ENCODE data around the gene TESK2. TPM values are rescaled to one million over a fixed set of nuclear protein-coding genes. Genes with fewer than 3 reads are reported as not detected.
"Not testable (repeated sequence)": the region's sequence is repeated elsewhere in the genome, so short reads cannot be mapped to it uniquely, and the experiment has no call there.

TESK2 gene
- total and polyA plus RNA-seq, 7 donors, result 4.3 to 9.2 (median 7.1) TPM

DNA sequence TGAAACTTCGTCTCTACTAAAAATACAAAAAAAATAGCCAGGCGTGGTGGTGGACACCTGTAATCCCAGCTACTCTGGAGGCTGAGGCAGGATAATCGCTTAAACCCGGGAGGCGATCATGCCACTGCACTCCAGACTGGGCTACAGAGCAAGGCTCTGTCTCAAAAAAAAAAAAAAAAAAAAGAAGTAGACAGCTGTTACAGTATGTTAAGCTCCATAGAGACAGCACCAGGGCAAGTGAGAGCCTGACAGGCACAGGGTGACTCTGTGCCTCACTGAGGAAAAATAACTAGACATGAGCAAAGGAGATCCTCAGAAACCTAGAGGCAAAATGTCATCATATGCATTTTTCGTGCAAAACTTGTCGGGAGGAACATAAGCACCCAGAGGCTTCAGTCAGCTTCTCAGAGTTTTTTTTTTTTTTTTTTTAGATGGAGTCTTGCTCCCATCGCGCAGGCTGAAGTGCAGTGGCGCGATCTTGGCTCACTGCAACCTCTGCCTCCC, 39.7 kb upstream of the TESK2 start:
- intact Hi-C loops (cut with DNase I), result no loop called here
- Histone ChIP-seq H3K36me3 (no peaks in the 10 kb centered on the region), H3K27ac (no peak overlapping the region), H3K27me3 (no peaks in the 10 kb centered on the region), H3K4me1 (no peaks in the 10 kb centered on the region), H3K9me3 (no peaks in the 10 kb centered on the region), H3K4me3 (no peak overlapping the region)
- no peak for TF ChIP-seq POLR2A (IDR thresholded peaks at IDR 0.05)
- no peak for TF ChIP-seq EP300 (IDR thresholded peaks at IDR 0.05)
- TF ChIP-seq, protein P1, sequence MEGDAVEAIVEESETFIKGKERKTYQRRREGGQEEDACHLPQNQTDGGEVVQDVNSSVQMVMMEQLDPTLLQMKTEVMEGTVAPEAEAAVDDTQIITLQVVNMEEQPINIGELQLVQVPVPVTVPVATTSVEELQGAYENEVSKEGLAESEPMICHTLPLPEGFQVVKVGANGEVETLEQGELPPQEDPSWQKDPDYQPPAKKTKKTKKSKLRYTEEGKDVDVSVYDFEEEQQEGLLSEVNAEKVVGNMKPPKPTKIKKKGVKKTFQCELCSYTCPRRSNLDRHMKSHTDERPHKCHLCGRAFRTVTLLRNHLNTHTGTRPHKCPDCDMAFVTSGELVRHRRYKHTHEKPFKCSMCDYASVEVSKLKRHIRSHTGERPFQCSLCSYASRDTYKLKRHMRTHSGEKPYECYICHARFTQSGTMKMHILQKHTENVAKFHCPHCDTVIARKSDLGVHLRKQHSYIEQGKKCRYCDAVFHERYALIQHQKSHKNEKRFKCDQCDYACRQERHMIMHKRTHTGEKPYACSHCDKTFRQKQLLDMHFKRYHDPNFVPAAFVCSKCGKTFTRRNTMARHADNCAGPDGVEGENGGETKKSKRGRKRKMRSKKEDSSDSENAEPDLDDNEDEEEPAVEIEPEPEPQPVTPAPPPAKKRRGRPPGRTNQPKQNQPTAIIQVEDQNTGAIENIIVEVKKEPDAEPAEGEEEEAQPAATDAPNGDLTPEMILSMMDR (IDR thresholded peaks at IDR 0.05), result no peak
- TF ChIP-seq POLR2AphosphoS5 (IDR thresholded peaks at IDR 0.05), result no peak
- 97% methylated on average over 11 of the region's 11 CpGs for WGBS, 2 donors
- DNase-seq, result no peak

DNA sequence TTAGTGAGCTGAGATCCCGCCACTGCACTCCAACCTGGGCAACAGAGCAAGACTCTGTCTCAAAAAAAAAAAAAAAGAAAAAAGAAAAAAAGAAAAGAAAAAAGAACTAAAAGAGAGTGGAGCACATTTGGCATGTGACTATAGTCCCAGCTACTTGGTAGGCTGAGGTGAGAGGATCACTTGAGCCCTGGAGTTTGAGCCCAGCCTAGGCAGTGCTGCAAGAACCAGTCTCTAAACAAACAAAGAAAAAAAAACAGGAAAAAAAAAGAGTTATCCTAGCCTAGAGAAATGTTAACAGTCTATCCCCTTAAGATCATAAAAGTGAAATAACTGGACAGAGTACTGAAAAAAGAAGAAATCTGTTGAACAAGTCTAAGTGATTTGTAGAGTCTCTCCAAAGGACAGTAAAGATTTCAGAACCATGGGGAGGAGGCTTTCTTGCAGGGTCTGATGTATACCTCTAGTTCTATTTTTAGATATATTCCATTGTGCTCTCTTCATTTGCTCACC, 35.2 kb upstream of the TESK2 start:
- DNase-seq, result no peak
- TF ChIP-seq POLR2A (IDR thresholded peaks at IDR 0.05) (no peak), EP300 (IDR thresholded peaks at IDR 0.05) (no peak), POLR2AphosphoS5 (IDR thresholded peaks at IDR 0.05) (no peak)
- TF ChIP-seq, protein P1 (IDR thresholded peaks at IDR 0.05), result no peak
- Histone ChIP-seq H3K4me3 (no peak overlapping the region), H3K27ac (no peak overlapping the region), H3K27me3 (no peaks in the 10 kb centered on the region), H3K9me3 (no peaks in the 10 kb centered on the region), H3K36me3 (no peaks in the 10 kb centered on the region), H3K4me1 (peaks cover 0 to 8% (median 3%) of the 10 kb centered on the region in 4 donors)
- 80 to 96% methylated on average over 1 of the region's 1 CpG for WGBS, 2 donors
- intact Hi-C loops (cut with DNase I), result no loop called here

DNA sequence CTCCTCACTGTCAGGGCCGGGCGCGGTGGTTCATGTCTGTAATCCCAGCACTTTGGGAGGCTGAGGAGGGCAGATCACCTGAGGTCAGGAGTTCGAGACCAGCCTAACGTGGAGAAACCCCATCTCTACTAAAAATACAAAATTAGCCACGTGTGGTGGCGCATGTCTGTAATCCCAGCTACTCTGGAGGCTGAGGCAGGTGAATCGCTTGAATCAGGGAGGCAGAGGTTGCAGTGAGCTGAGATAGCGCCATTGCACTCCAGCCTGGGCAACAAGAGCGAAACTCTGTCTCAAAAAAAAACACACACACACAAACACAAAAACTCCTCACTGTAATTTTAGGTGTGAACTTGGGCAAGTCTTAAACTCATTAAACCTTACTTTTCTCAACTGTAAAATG, 33.0 kb upstream of the TESK2 start:
- WGBS, 2 donors, result 91 to 93% methylated on average over 10 of the region's 10 CpGs
- not testable (repeated sequence) for H3K36me3 ChIP-seq, H3K27ac ChIP-seq, DNase-seq, H3K9me3 ChIP-seq, H3K27me3 ChIP-seq, H3K4me3 ChIP-seq
- peaks cover 0 to 21% (median 15%) of the 10 kb centered on the region in 4 donors for H3K4me1 ChIP-seq
- intact Hi-C loops (cut with DNase I), result loop anchor here (2.0 kb wide), 1 partner anchor 27 kb away; the partner anchor contains the start of gene AKR1A1

DNA sequence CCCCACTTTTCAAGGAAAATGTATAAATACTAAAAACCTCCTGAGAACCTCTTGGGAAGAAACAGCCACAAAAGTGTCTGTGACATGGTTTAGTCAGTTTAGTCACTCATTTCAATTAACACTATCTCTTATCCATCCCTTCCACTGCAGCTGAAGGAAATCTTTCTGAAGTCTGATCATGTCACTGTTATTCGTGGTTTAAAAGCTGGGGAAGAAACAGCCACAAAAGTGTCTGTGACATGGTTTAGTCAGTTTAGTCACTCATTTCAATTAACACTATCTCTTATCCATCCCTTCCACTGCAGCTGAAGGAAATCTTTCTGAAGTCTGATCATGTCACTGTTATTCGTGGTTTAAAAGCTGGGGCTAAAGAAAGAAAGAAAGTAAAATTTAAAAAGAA, 32.6 kb upstream of the TESK2 start:
- not testable (repeated sequence) for H3K27me3 ChIP-seq, H3K27ac ChIP-seq, DNase-seq, H3K4me3 ChIP-seq, H3K9me3 ChIP-seq, H3K36me3 ChIP-seq
- WGBS, 2 donors, result 65 to 77% methylated on average over 2 of the region's 2 CpGs
- H3K4me1 ChIP-seq, result peaks cover 0 to 25% (median 19%) of the 10 kb centered on the region in 4 donors
- intact Hi-C loops (cut with DNase I), result loop anchor here (2.0 kb wide), 1 partner anchor 27 kb away; the partner anchor contains the start of gene AKR1A1

DNA sequence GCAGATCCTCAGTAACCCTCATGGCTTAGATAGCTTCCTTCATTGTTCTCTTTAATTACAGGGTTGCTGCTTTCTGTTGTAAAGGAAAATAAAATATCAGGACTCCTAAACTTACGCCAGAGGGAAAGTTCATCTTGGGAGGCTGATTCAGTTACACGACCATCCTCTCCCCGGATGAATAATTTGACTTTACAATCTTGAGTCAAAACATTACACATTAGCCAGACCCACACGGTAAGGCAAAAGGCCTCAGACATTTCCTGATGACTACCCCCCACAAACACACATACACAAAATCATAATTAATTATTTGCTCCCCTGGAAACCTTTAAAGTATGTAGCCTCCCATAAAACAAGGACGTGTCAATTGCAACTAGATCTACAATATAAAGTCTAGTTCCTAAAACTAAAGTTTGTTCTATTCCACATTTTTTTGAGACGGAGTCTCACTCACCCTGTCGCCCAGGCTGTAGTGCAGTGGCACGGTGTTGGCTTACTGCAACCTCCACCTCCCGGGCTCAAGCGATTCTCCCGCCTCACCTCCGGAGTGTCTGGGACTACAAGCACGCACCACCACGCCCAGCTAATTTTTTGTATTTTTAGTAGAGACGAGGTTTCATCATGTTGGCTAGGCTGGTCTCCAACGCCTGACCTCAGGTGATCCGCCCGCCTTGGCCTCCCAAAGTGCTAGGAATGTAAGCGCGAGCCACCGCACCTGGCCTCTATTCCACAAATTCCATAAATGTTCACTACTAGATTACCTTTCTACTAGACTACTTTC, 31.6 kb upstream of the TESK2 start:
- no peaks in the 10 kb centered on the region for H3K27me3 ChIP-seq
- peak overlapping the region; percentile 83 to 96 (median 86) for H3K4me3 ChIP-seq
- intact Hi-C loops (cut with DNase I), result loop anchor here (2.0 kb wide), 1 partner anchor 28 kb away; the partner anchor contains the start of gene AKR1A1
- H3K36me3 ChIP-seq, result peaks cover 0 to 5% (median 2%) of the 10 kb centered on the region in 4 donors
- H3K9me3 ChIP-seq, result no peaks in the 10 kb centered on the region
- no peak for TF ChIP-seq POLR2AphosphoS5 (IDR thresholded peaks at IDR 0.05)
- TF ChIP-seq EP300 (IDR thresholded peaks at IDR 0.05), result no peak
- TF ChIP-seq POLR2A (IDR thresholded peaks at IDR 0.05), result no peak
- TF ChIP-seq, protein P1 (IDR thresholded peaks at IDR 0.05), result no peak
- H3K4me1 ChIP-seq, result peaks cover 0 to 25% (median 20%) of the 10 kb centered on the region in 4 donors
- H3K27ac ChIP-seq, result peak overlapping the region; percentile 90 to 97 (median 92)
- 73 to 82% methylated on average over 21 of the region's 21 CpGs for WGBS, 2 donors
- DNase-seq, result no peak

Data from sigmoid colon (tissue), 7 donors.